Liver (tissue), 9 donors: ENCODE data around the gene JMJD1C. TPM values are rescaled to one million over a fixed set of nuclear protein-coding genes. Genes with fewer than 3 reads are reported as not detected.

ENCODE experiments used
- DNase-seq: peaks from one replicate; pipeline ENCODE4 v3.0.0-alpha.2; 2017; ENCODE audit warnings: low spot score
- H3K27ac ChIP-seq, 2 donors: one replicate each; pipeline ENCODE4 v1.7.0; 2013; ENCODE audit warnings: inconsistent platforms in 2 of 2, low read length in 2 of 2, control low read depth in 1 of 2, low read depth in 1 of 2, mild to moderate bottlenecking in 1 of 2
- H3K27me3 ChIP-seq, 4 donors: one replicate each; pipeline versions ENCODE4 v1.6.1 to v1.7.0; 2013; ENCODE audit warnings: low read length in 3 of 4, inconsistent platforms in 1 of 4, mild to moderate bottlenecking in 1 of 4, moderate library complexity in 1 of 4; ENCODE audit not compliant: control insufficient read depth in 4 of 4, insufficient read depth in 4 of 4
- H3K36me3 ChIP-seq, 4 donors: one replicate each; pipeline versions ENCODE4 v1.6.1 to v1.7.0; 2013; ENCODE audit warnings: low read length in 3 of 4, mild to moderate bottlenecking in 3 of 4, low read depth in 1 of 4, moderate library complexity in 1 of 4; ENCODE audit not compliant: control insufficient read depth in 4 of 4, insufficient read depth in 3 of 4
- H3K4me1 ChIP-seq, 4 donors: one replicate each; pipeline versions ENCODE4 v1.6.1 to v1.7.0; 2013; ENCODE audit warnings: low read length in 3 of 4, mild to moderate bottlenecking in 3 of 4, moderate library complexity in 1 of 4; ENCODE audit not compliant: control insufficient read depth in 4 of 4, insufficient read depth in 4 of 4
- H3K4me3 ChIP-seq, 3 donors: one replicate each; pipeline versions ENCODE4 v1.6.1 to v1.7.0; 2013; ENCODE audit warnings: low read length in 3 of 3, control low read depth in 1 of 3, low read depth in 1 of 3, mild to moderate bottlenecking in 1 of 3
- H3K9ac ChIP-seq, 2 donors: one replicate each; pipeline ENCODE4 v1.7.0; 2013; ENCODE audit warnings: low read length in 2 of 2, mild to moderate bottlenecking in 2 of 2, moderate library complexity in 2 of 2, control low read depth in 1 of 2, low read depth in 1 of 2
- H3K9me3 ChIP-seq, 4 donors: one replicate each; pipeline versions ENCODE4 v1.6.1 to v1.7.0; 2013; ENCODE audit warnings: low read length in 3 of 4; ENCODE audit not compliant: control insufficient read depth in 4 of 4
- ATF3 ChIP-seq: IDR thresholded peaks from 2 replicates; pipeline ENCODE4 v1.6.1; 2016; ENCODE audit warnings: antibody characterized with exemption
- CTCF ChIP-seq: fragments of 150-350 bp; IDR thresholded peaks from 2 replicates; pipeline ENCODE4 v1.5.1; 2017; ENCODE audit warnings: improper control_type of control experiment, low read depth, low read length; ENCODE audit not compliant: missing input control
- EGR1 ChIP-seq, 2 donors: IDR thresholded peaks; 2 replicates each; pipeline ENCODE4 v1.6.1; 2016 to 2018; ENCODE audit warnings: antibody characterized with exemption in 2 of 2, low read depth in 2 of 2
- FOXA1 ChIP-seq: IDR thresholded peaks from 2 replicates; pipeline ENCODE4 v1.6.1; 2016; ENCODE audit warnings: antibody characterized with exemption
- FOXA2 ChIP-seq: IDR thresholded peaks from 2 replicates; pipeline ENCODE4 v1.6.1; 2016; ENCODE audit warnings: antibody characterized with exemption
- GABPA ChIP-seq, 2 donors: IDR thresholded peaks in 1 of 2; conservative IDR thresholded peaks in 1 of 2; 2 replicates each; pipeline ENCODE4 v1.6.1; 2016; ENCODE audit warnings: antibody characterized with exemption in 2 of 2, mild to moderate bottlenecking in 1 of 2, moderate library complexity in 1 of 2
- HNF4A ChIP-seq, 2 donors: conservative IDR thresholded peaks; 2 replicates each; pipeline ENCODE4 v1.6.1; 2016; ENCODE audit warnings: antibody characterized with exemption in 2 of 2, mild to moderate bottlenecking in 2 of 2
- HNF4G ChIP-seq: IDR thresholded peaks from 2 replicates; pipeline ENCODE4 v1.6.1; 2016; ENCODE audit warnings: antibody characterized with exemption
- JUND ChIP-seq, 2 donors: IDR thresholded peaks; 2 replicates each; pipeline ENCODE4 v1.6.1; 2016; ENCODE audit warnings: antibody characterized with exemption in 2 of 2
- MAX ChIP-seq: IDR thresholded peaks from 2 replicates; pipeline ENCODE4 v1.6.1; 2016; ENCODE audit warnings: antibody characterized with exemption
- NR2F2 ChIP-seq: IDR thresholded peaks from 2 replicates; pipeline ENCODE4 v1.6.1; 2016; ENCODE audit warnings: antibody characterized with exemption
- RAD21 ChIP-seq, 2 donors: IDR thresholded peaks; 2 replicates each; pipeline ENCODE4 v1.6.1; 2016; ENCODE audit warnings: antibody characterized with exemption in 2 of 2, mild to moderate bottlenecking in 2 of 2
- REST ChIP-seq: IDR thresholded peaks from 2 replicates; pipeline ENCODE4 v1.6.1; 2016; ENCODE audit warnings: antibody characterized with exemption, mild to moderate bottlenecking
- RXRA ChIP-seq, 2 donors: IDR thresholded peaks; 2 replicates each; pipeline ENCODE4 v1.6.1; 2017 to 2018; ENCODE audit warnings: antibody characterized with exemption in 2 of 2, mild to moderate bottlenecking in 1 of 2
- SP1 ChIP-seq: IDR thresholded peaks from 2 replicates; pipeline ENCODE4 v1.6.1; 2018; ENCODE audit warnings: antibody characterized with exemption, mild to moderate bottlenecking
- TAF1 ChIP-seq: conservative IDR thresholded peaks from 2 replicates; pipeline ENCODE4 v1.6.1; 2016; ENCODE audit warnings: antibody characterized with exemption, mild to moderate bottlenecking
- YY1 ChIP-seq: IDR thresholded peaks from 2 replicates; pipeline ENCODE4 v1.6.1; 2016; ENCODE audit warnings: antibody characterized with exemption, mild to moderate bottlenecking
- ZBTB33 ChIP-seq: IDR thresholded peaks from 2 replicates; pipeline ENCODE4 v1.6.1; 2016; ENCODE audit warnings: antibody characterized with exemption
- WGBS: extraction: QIAGEN DNeasy Blood & Tissue Kit; methylation state at CpG from one replicate; pipeline ENCODE4 v1.1.7; 2013; 5-methylcytosine and 5-hydroxymethylcytosine counted together
- polyA plus RNA-seq, 2 donors: library from polyadenylated mRNA; stranded (reverse) in 1 of 2; unstranded in 1 of 2; fragments of 200-250 nt in 1 of 2; fragments of >200 nt in 1 of 2; fragmentation: Nextera tagmentation in 1 of 2; extraction: Ambion mirVana in 1 of 2; gene quantifications; one replicate each; pipeline versions ENCODE4 v1.2.1 to v1.2.3, GENCODE V29; 2013 to 2015
- total RNA-seq, 2 donors: library from RNA; depleted of rRNA; stranded (reverse); fragments of >200 nt; gene quantifications; one replicate each; pipeline ENCODE4 v1.2.3, GENCODE V29; 2014
- donor health status: healthy.
- donor health status: healthy.
- donor health status: healthy.
- donor health status: healthy.
- donor health status: healthy.

Gene JMJD1C
- total and polyA plus RNA-seq, 4 donors: 11.0 to 93.1 (median 56.0) TPM

- Histone ChIP-seq H3K9ac (no peak overlapping the region), H3K27me3 (no peaks in the 10 kb centered on the region), H3K4me1 (peaks cover 4 to 20% (median 9%) of the 10 kb centered on the region in 4 donors), H3K36me3 (no peaks in the 10 kb centered on the region), H3K4me3 (no peak overlapping the region), H3K9me3 (no peaks in the 10 kb centered on the region), H3K27ac (no peak overlapping the region)
- TF ChIP-seq REST (no peak), YY1 (no peak), FOXA1 (no peak), HNF4G (no peak), ATF3 (no peak), MAX (no peak), EGR1 (IDR thresholded peaks at IDR 0.05; ENCODE audit: low read depth in 2 of 2) (no peak), CTCF (no peak), SP1 (no peak), RXRA (IDR thresholded peaks at IDR 0.05) (no peak), JUND (IDR thresholded peaks at IDR 0.05) (no peak), GABPA (IDR thresholded peaks at IDR 0.05 in 1 of 2, conservative IDR thresholded peaks at IDR 0.05 in 1 of 2) (no peak), NR2F2 (no peak)
- DNase-seq: no peak
- 77% methylated on average over 4 of the region's 4 CpGs for WGBS
Observed at GRCh38 chr10:63229161-63229560, 236.6 kb downstream of the JMJD1C start.

GRCh38 chr10:63228237-63228636 is 237.5 kb downstream of the JMJD1C start:
- no peak overlapping the region for H3K4me3 ChIP-seq
- no peaks in the 10 kb centered on the region for H3K27me3 ChIP-seq
- peaks cover 2 to 13% (median 5%) of the 10 kb centered on the region in 4 donors for H3K4me1 ChIP-seq
- no peak overlapping the region for H3K9ac ChIP-seq
- H3K36me3 ChIP-seq: no peaks in the 10 kb centered on the region
- no peaks in the 10 kb centered on the region for H3K9me3 ChIP-seq
- DNase-seq: no peak
- no peak overlapping the region for H3K27ac ChIP-seq
- TF ChIP-seq GABPA (IDR thresholded peaks at IDR 0.05 in 1 of 2, conservative IDR thresholded peaks at IDR 0.05 in 1 of 2) (no peak), NR2F2 (no peak), RXRA (IDR thresholded peaks at IDR 0.05) (no peak), HNF4G (no peak), RAD21 (IDR thresholded peaks at IDR 0.05) (no peak), ZBTB33 (no peak), FOXA2 (no peak), HNF4A (conservative IDR thresholded peaks at IDR 0.05) (no peak), ATF3 (no peak), YY1 (no peak), EGR1 (IDR thresholded peaks at IDR 0.05; ENCODE audit: low read depth in 2 of 2) (no peak), JUND (IDR thresholded peaks at IDR 0.05) (no peak), CTCF (no peak), SP1 (no peak), TAF1 (no peak), REST (no peak)
